K562 (cell line): Measurements from ENCODE around the gene TMEM242. TPM values are rescaled to one million over a fixed set of nuclear protein-coding genes. Genes with fewer than 3 reads are reported as not detected.

Experiments
- ATAC-seq: fragments of 200-7000 bp; cut with Tn5 transposase; 3 replicates; pipeline ENCODE4 v1.9.1; 2020; ENCODE audit warnings: moderate library complexity
- BruUV-seq: library from RNA; stranded (reverse); fragments of 400-500 nt; replicated peaks from 2 replicates; lab custom pipeline; 2021; lab: Mats Ljungman, UMichigan
- CTCF ChIA-PET: fragments of 300-600 bp; formaldehyde crosslinking; extraction: SDS; loops from one replicate; lab custom pipeline; 2021; ENCODE audit warnings: low intra/inter-chr PET ratio; lab: Yijun Ruan, JAX
- POLR2A ChIA-PET: fragments of 300-600, 350-650 bp; sonication (Branson Sonifier 250); formaldehyde crosslinking; extraction: SDS; loops from one replicate; lab custom pipeline; 2021; ENCODE audit warnings: antibody characterized with exemption, inconsistent platforms; lab: Yijun Ruan, JAX
- DNase-seq, 4 experiments: peaks; one replicate each; pipeline versions ENCODE4 v3.0.0 to v3.0.0-alpha.2; 2011 to 2018; ENCODE audit warnings: low spot score in 3 of 4, mixed read lengths in 3 of 4; ENCODE audit errors: extremely low read depth in 1 of 4
- FAIRE-seq: peaks from 2 replicates; lab custom pipeline; 2011; peaks lifted over from hg19 to GRCh38; lab: Jason Lieb, UNC
- H2AFZ ChIP-seq: 2 replicates; pipeline ENCODE4 v1.6.0; 2011; ENCODE audit warnings: low read depth, low read length, control low read depth, inconsistent platforms
- H3K27ac ChIP-seq: fragments of 200-600 bp; 3 replicates; pipeline ENCODE4 v1.8.0; 2011; ENCODE audit warnings: low read depth, mild to moderate bottlenecking, control low read depth, inconsistent platforms, low read length, moderate library complexity, mixed read lengths; ENCODE audit errors: extremely low read depth
- H3K27me3 ChIP-seq, 2 experiments: fragments of 300-600 bp in 1 of 2; 2 replicates in 1 of 2; 3 replicates in 1 of 2; pipeline versions ENCODE4 v1.6.0 to v1.8.0; 2011; ENCODE audit warnings: inconsistent platforms in 2 of 2, low read length in 2 of 2, mild to moderate bottlenecking in 1 of 2, mixed read lengths in 1 of 2, moderate library complexity in 1 of 2; ENCODE audit not compliant: control insufficient read depth in 2 of 2, insufficient read depth in 2 of 2
- H3K36me3 ChIP-seq: fragments of 300-600 bp; 3 replicates; pipeline ENCODE4 v1.8.0; 2011; ENCODE audit warnings: mild to moderate bottlenecking, low read length, inconsistent platforms; ENCODE audit not compliant: control insufficient read depth, insufficient read depth
- H3K4me1 ChIP-seq, 2 experiments: fragments of 200-600 bp in 1 of 2; replicated peaks in 1 of 2; 2 replicates in 1 of 2; 3 replicates in 1 of 2; pipeline versions ENCODE4 v1.5.1 to v1.8.0; 2011; ENCODE audit warnings: inconsistent platforms in 2 of 2, low read length in 2 of 2, mild to moderate bottlenecking in 1 of 2, mixed read lengths in 1 of 2, moderate library complexity in 1 of 2; ENCODE audit not compliant: control insufficient read depth in 2 of 2, insufficient read depth in 2 of 2
- H3K4me2 ChIP-seq: 2 replicates; pipeline ENCODE4 v1.6.1; 2011; ENCODE audit warnings: low read length, control low read depth, inconsistent platforms, mixed read lengths; ENCODE audit not compliant: insufficient read depth
- H3K4me3 ChIP-seq: fragments of 200-600 bp; sonication (generic), shearing (Covaris generic); 2 replicates; pipeline ENCODE4 v1.5.1; 2016; ENCODE audit warnings: control low read depth, inconsistent platforms
- H3K79me2 ChIP-seq: fragments of 200-600 bp; 3 replicates; pipeline ENCODE4 v1.8.0; 2011; ENCODE audit warnings: low read length, inconsistent platforms; ENCODE audit not compliant: control insufficient read depth, insufficient read depth
- H3K9ac ChIP-seq, 2 experiments: 2 replicates each; pipeline versions ENCODE4 v1.6.0 to v1.6.1; 2011; ENCODE audit warnings: low read depth in 2 of 2, low read length in 2 of 2, control low read depth in 1 of 2, inconsistent platforms in 1 of 2, mild to moderate bottlenecking in 1 of 2, mixed read lengths in 1 of 2; ENCODE audit not compliant: insufficient read depth in 1 of 2
- H3K9me1 ChIP-seq: one replicate; pipeline ENCODE4 v1.6.0; 2011; ENCODE audit warnings: inconsistent platforms, mild to moderate bottlenecking, low read length, moderate library complexity; ENCODE audit not compliant: control insufficient read depth, insufficient read depth
- H3K9me3 ChIP-seq: replicated peaks from 2 replicates; pipeline ENCODE4 v1.5.1; 2011; ENCODE audit warnings: low read depth, low read length, inconsistent platforms; ENCODE audit not compliant: control insufficient read depth, insufficient read depth
- H4K20me1 ChIP-seq: replicated peaks from 2 replicates; pipeline ENCODE4 v1.6.1; 2011; ENCODE audit warnings: low read length, inconsistent platforms, mixed read lengths; ENCODE audit not compliant: control insufficient read depth, insufficient read depth
- ADNP ChIP-seq: fragments of 200-800 bp; sonication (Bioruptor generic); IDR thresholded peaks from 2 replicates; pipeline ENCODE4 v1.6.1; 2016; ENCODE audit warnings: missing genetic modification characterization, missing compliant biosample characterization
- BCLAF1 ChIP-seq, 2 experiments: fragments of 450-650 bp in 1 of 2; IDR thresholded peaks; 2 replicates each; pipeline ENCODE4 v1.6.1; 2011 to 2017; ENCODE audit warnings: low read depth in 2 of 2, antibody characterized with exemption in 1 of 2, borderline replicate concordance in 1 of 2, low read length in 1 of 2, mild to moderate bottlenecking in 1 of 2, mixed read lengths in 1 of 2; ENCODE audit not compliant: control insufficient read depth in 1 of 2
- BCOR ChIP-seq: fragments of 450-650 bp; IDR thresholded peaks from 2 replicates; pipeline ENCODE4 v1.6.1; 2016
- CBX5 ChIP-seq: IDR thresholded peaks from 2 replicates; pipeline ENCODE4 v1.6.1; 2014; ENCODE audit warnings: low read depth, borderline replicate concordance
- ELF4 ChIP-seq: fragments of 450-650 bp; formaldehyde crosslinking; IDR thresholded peaks from 2 replicates; pipeline ENCODE4 v1.4.0; 2022; ENCODE audit warnings: missing genetic modification characterization
- HNRNPL ChIP-seq: fragments of 200-400 bp; formaldehyde crosslinking; IDR thresholded peaks from 2 replicates; pipeline ENCODE4 v1.6.1; 2017; ENCODE audit warnings: low read depth, mild to moderate bottlenecking, low read length
- HSF4 ChIP-seq: fragments of 250-450 bp; sonication (Bioruptor Pico); IDR thresholded peaks from 2 replicates; pipeline ENCODE4 v2.1.2; 2022; ENCODE audit warnings: mild to moderate bottlenecking, moderate library complexity, borderline replicate concordance
- RBM22 ChIP-seq: fragments of 200-400 bp; formaldehyde crosslinking; IDR thresholded peaks from 2 replicates; pipeline ENCODE4 v1.6.1; 2018; ENCODE audit warnings: low read length, low read depth; ENCODE audit not compliant: poor library complexity, severe bottlenecking
- TCF7 ChIP-seq: sonication (generic); IDR thresholded peaks from 2 replicates; pipeline ENCODE4 v1.6.1; 2016; ENCODE audit warnings: antibody characterized with exemption, borderline replicate concordance
- ZC3H8 ChIP-seq: fragments of 450-650 bp; IDR thresholded peaks from 2 replicates; pipeline ENCODE4 v1.6.1; 2017
- ZNF133 ChIP-seq: fragments of 250-450 bp; sonication (Bioruptor Pico); IDR thresholded peaks from 2 replicates; pipeline ENCODE4 v1.4.0; 2020; ENCODE audit warnings: mild to moderate bottlenecking
- ZNF212 ChIP-seq: fragments of 450-650 bp; formaldehyde crosslinking; IDR thresholded peaks from 2 replicates; pipeline ENCODE4 v1.4.0; 2020; ENCODE audit warnings: mild to moderate bottlenecking
- WGBS: fragments of 100-300 bp; shearing (Covaris generic); methylation state at CpG from one replicate; pipeline ENCODE4 v1.1.6; 2016; ENCODE audit warnings: low coverage, mixed read lengths; ENCODE audit not compliant: insufficient coverage; ENCODE audit errors: missing lambda C conversion rate; 5-methylcytosine and 5-hydroxymethylcytosine counted together
- in situ Hi-C: fragments of 300-500 bp; cut with MboI; formaldehyde crosslinking; loops from 4 replicates; pipeline ENCODE4 v1.15.0; 2018; ENCODE audit warnings: inconsistent platforms, mixed read lengths
- intact Hi-C: fragments of 100-400 bp; cut with micrococcal nuclease; formaldehyde crosslinking; loops from 2 replicates; pipeline ENCODE4 v1.14.2; 2022
- polyA plus RNA-seq, 8 experiments: library from polyadenylated mRNA; depleted of rRNA in 4 of 8; stranded (reverse) in 5 of 8; unstranded in 3 of 8; fragments of >200 nt; fragmentation: Nextera tagmentation in 2 of 8; fragmentation: Illumina TruSeq in 1 of 8; extraction: Ambion mirVana in 2 of 8; extraction: Trizol in 1 of 8; gene quantifications; 2 replicates each; pipeline versions ENCODE4 v1.2.1 to v1.2.3, GENCODE V29; 2011 to 2014; ENCODE audit warnings: inconsistent platforms in 1 of 8, missing spikeins in 1 of 8
- total RNA-seq, 7 experiments: library from RNA; depleted of rRNA in 6 of 7; stranded (reverse); fragments of >200 nt in 6 of 7; fragmentation: Illumina TruSeq in 2 of 7; extraction: Trizol in 2 of 7; gene quantifications; 2 replicates each; pipeline versions ENCODE4 v1.2.1 to v1.2.3, GENCODE V29; 2011 to 2021; ENCODE audit warnings: low replicate concordance in 1 of 7

The TMEM242 gene
- total and polyA plus RNA-seq, 9 of the 15 experiments (the other 6 are each of a cell fraction or from before 2014, with no cell fraction given): 9.5 to 35.3 (median 16.5) TPM

- in situ Hi-C loops (no loop called here), intact Hi-C loops (no loop called here)
- no peak for ATAC-seq
- DNase-seq: no peak
- peaks cover 2 to 18% of the 10 kb centered on the region in 2 experiments; a peak in 3 of 5 replicates for H3K4me1 ChIP-seq
- BruUV-seq: no TSS peak
- H3K9me1 ChIP-seq: no peaks in the 10 kb centered on the region
- TF ChIP-seq HNRNPL (no peak), ZC3H8 (no peak), ADNP (tag) (no peak), RBM22 (no peak), ELF4 (no peak), BCOR (no peak), CBX5 (no peak), ZNF133 (CRISPR knock-in tag) (no peak), ZNF212 (CRISPR knock-in tag) (no peak), HSF4 (no peak), TCF7 (no peak), BCLAF1 (IDR thresholded peaks at IDR 0.05; ENCODE audit: borderline replicate concordance in 1 of 2, control insufficient read depth in 1 of 2, low read depth in 2 of 2, low read length in 1 of 2) (no peak)
- no peaks in the 10 kb centered on the region for H3K36me3 ChIP-seq
- H3K9ac ChIP-seq: no peak overlapping the region
- POLR2A ChIA-PET: interaction anchor here (1.6 kb wide), 1 partner anchor 9 kb away, joined by 6 read pairs; no protein-coding TSS in a partner anchor
- no peaks in the 10 kb centered on the region for H3K79me2 ChIP-seq
- H4K20me1 ChIP-seq: no peaks in the 10 kb centered on the region
- no peak overlapping the region for H3K27ac ChIP-seq
- peaks cover 42 to 68% of the 10 kb centered on the region in 2 experiments for H3K27me3 ChIP-seq
- FAIRE-seq: no peak
- H2AFZ ChIP-seq: no peak overlapping the region
- CTCF ChIA-PET: no interaction called here
- 23% methylated on average over 6 of the region's 6 CpGs for WGBS
- no peak overlapping the region for H3K4me2 ChIP-seq
- no peak overlapping the region for H3K4me3 ChIP-seq
- H3K9me3 ChIP-seq: 0 out of 2 replicates have a peak, but pooled peaks cover 3% of the 10 kb centered on the region
Observed at GRCh38 chr6:157268396-157268795, 54.9 kb downstream of the TMEM242 start.
